Heart right ventricle (tissue), 16 donors: ENCODE data around the gene TTC36. TPM values are rescaled to one million over a fixed set of nuclear protein-coding genes. Genes with fewer than 3 reads are reported as not detected.

ENCODE experiments used
- ATAC-seq, 8 donors: fragments of 200-7000 bp; cut with Tn5 transposase; one replicate each; pipeline ENCODE4 v1.9.1; 2020; ENCODE audit warnings: mild to moderate bottlenecking in 8 of 8, moderate library complexity in 8 of 8, moderate number of reproducible peaks in 1 of 8
- DNase-seq, 2 donors: peaks; one replicate each; pipeline ENCODE4 v3.0.0-alpha.2; 2020
- H3K27ac ChIP-seq, 10 donors: fragments of 200-600 bp; sonication (generic) in 2 of 10; one replicate each; pipeline versions ENCODE4 v1.5.0 to v1.8.0; 2020 to 2022; ENCODE audit warnings: mild to moderate bottlenecking in 3 of 10
- H3K27me3 ChIP-seq, 7 donors: fragments of 200-600 bp; one replicate each; pipeline ENCODE4 v1.8.0; 2021 to 2022; ENCODE audit warnings: mild to moderate bottlenecking in 2 of 7
- H3K36me3 ChIP-seq, 9 donors: fragments of 200-600 bp; sonication (generic) in 1 of 9; one replicate each; pipeline versions ENCODE4 v1.5.0 to v1.8.0; 2020 to 2022; ENCODE audit warnings: mild to moderate bottlenecking in 2 of 9
- H3K4me1 ChIP-seq, 9 donors: fragments of 200-600 bp; sonication (generic) in 1 of 9; one replicate each; pipeline versions ENCODE4 v1.5.0 to v1.8.0; 2020 to 2022; ENCODE audit warnings: mild to moderate bottlenecking in 4 of 9
- H3K4me3 ChIP-seq, 10 donors: fragments of 200-600 bp; sonication (generic) in 2 of 10; one replicate each; pipeline versions ENCODE4 v1.5.0 to v1.8.0; 2020 to 2022; ENCODE audit warnings: mild to moderate bottlenecking in 7 of 10, moderate library complexity in 2 of 10
- H3K9me3 ChIP-seq, 11 donors: fragments of 200-600 bp in 10 of 11; sonication (generic) in 2 of 11; one replicate each; pipeline versions ENCODE4 v1.5.0 to v1.8.0; 2013 to 2022; ENCODE audit warnings: mild to moderate bottlenecking in 2 of 11, control low read depth in 1 of 11, moderate library complexity in 1 of 11
- WGBS, 2 donors: extraction: QIAGEN DNeasy Blood & Tissue Kit; methylation state at CpG; one replicate each; pipeline ENCODE4 v1.1.7; 2013; ENCODE audit warnings: inconsistent platforms in 1 of 2; 5-methylcytosine and 5-hydroxymethylcytosine counted together
- intact Hi-C, 10 donors: fragments of 100-400 bp; cut with DNase I; formaldehyde crosslinking; loops; one replicate each; pipeline versions ENCODE4 v1.11.1 to v1.14.2; 2022
- polyA plus RNA-seq, 2 donors: library from polyadenylated mRNA; stranded (reverse); fragments of 200-250 nt; gene quantifications; one replicate each; pipeline ENCODE4 v1.2.3, GENCODE V29; 2013
- total RNA-seq, 10 donors: library from RNA; stranded (reverse); fragmentation: NEBNext Ultra II Directional in 3 of 10; extraction: Animal tissue kit (Norgen Biotek cat#: 25700) in 3 of 10; gene quantifications; one replicate each; pipeline versions ENCODE4 v1.2.1 to v1.2.4, GENCODE V29; 2021 to 2023
- TF ChIP-seq, protein P1 (sequence below), 9 donors: fragments of 200-600 bp; sonication (generic) in 2 of 9; IDR thresholded peaks; one replicate each; pipeline versions ENCODE4 v1.5.0 to v1.8.0; 2021 to 2022; ENCODE audit warnings: antibody characterized with exemption in 9 of 9, mild to moderate bottlenecking in 5 of 9, moderate library complexity in 1 of 9
- donor health status: Arrhythmogenic right ventricular cardiomyopathy.
- donor health status: ischemic (EF 13 %, LVEDD 7.1; RV severe dilation, severe dysfunction).
- donor health status: healthy with polysubstance abuse.
- donor health status: DM: no; HTN: yes; CAD: no.
- donor health status: DM: no; HTN: no; CAD: no.
- donor health status: ischemic (EF 25% LVEDD 6.9; RV normal size, moderate dysfunction).
- donor health status: ischemic (EF 25% LVEDD 5.7; RV mildly dilated, moderate dysfunction).
- donor health status: healthy.
- donor health status: DM: yes; HTN: yes; CAD: no.
- donor health status: Ischemic cardiomyopathy.
- donor health status: ischemic (EF 35%, LVEDD 5.7; RV mildly dilated, moderate dysfunction).
- donor health status: nonischemic (EF 11% LVEDD 7.7; RV severe dilation, severe dysfunction).
- donor health status: DM: yes; HTN: yes; CAD: no.
- donor health status: PGD.
- donor health status: ischemic (EF 29% LVEDD 5.4; RV normal size, mild dysfunction).
- donor health status: nonischemic (EF 23%, LVEDD 6.1; RV moderate dilation, normal function).

The TTC36 gene
- total and polyA plus RNA-seq, 12 donors: 0.16 to 1.8 (median 0.47) TPM; not detected in 4

DNA sequence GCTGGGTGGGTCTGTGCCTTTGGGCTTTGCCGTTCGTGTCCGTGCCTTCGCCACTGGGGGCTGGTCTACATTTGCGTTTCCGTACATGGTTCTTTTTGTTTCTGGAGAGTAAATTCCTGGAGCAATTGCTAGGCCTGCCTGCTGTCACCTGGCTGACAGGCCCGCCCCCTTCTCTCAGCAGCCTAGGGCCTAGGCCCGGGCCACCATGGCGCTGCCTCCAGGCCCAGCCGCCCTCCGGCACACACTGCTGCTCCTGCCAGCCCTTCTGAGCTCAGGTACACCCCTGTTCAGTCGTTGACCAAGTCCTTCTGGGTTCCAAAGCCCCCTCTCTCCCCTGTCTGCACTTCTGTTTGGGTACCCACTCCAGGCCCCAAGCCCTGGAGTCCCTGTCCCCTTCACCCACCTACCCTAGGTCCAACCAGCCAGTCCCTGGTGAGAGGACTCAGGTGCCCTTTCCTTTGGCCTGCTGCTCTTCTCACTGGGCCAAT is 4.4 kb downstream of the TTC36 start:
- peak overlapping the region in 9 of 10 donors; percentile 71 to 89 (median 81) for H3K4me3 ChIP-seq
- TF ChIP-seq, protein P1, sequence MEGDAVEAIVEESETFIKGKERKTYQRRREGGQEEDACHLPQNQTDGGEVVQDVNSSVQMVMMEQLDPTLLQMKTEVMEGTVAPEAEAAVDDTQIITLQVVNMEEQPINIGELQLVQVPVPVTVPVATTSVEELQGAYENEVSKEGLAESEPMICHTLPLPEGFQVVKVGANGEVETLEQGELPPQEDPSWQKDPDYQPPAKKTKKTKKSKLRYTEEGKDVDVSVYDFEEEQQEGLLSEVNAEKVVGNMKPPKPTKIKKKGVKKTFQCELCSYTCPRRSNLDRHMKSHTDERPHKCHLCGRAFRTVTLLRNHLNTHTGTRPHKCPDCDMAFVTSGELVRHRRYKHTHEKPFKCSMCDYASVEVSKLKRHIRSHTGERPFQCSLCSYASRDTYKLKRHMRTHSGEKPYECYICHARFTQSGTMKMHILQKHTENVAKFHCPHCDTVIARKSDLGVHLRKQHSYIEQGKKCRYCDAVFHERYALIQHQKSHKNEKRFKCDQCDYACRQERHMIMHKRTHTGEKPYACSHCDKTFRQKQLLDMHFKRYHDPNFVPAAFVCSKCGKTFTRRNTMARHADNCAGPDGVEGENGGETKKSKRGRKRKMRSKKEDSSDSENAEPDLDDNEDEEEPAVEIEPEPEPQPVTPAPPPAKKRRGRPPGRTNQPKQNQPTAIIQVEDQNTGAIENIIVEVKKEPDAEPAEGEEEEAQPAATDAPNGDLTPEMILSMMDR (IDR thresholded peaks at IDR 0.05): no peak
- H3K4me1 ChIP-seq: peaks cover 4 to 25% (median 17%) of the 10 kb centered on the region in 9 donors
- peak overlapping the region in 5 of 10 donors; percentile 70 to 72 (median 70) for H3K27ac ChIP-seq
- 26 to 36% methylated on average over 12 of the region's 12 CpGs for WGBS, 2 donors
- H3K36me3 ChIP-seq: peaks cover 0 to 10% (median 0%) of the 10 kb centered on the region in 9 donors
- H3K9me3 ChIP-seq: no peaks in the 10 kb centered on the region
- ATAC-seq (peak in 3 of 8 donors; percentile 15 to 27 (median 27)), DNase-seq (no peak)
- peaks cover 0 to 14% (median 0%) of the 10 kb centered on the region in 7 donors for H3K27me3 ChIP-seq
- intact Hi-C loops: loop anchor here in 1 of 10 donors (5.0 kb wide), 1 partner anchor 36 kb away; the partner anchor contains the start of gene IFT46

DNA sequence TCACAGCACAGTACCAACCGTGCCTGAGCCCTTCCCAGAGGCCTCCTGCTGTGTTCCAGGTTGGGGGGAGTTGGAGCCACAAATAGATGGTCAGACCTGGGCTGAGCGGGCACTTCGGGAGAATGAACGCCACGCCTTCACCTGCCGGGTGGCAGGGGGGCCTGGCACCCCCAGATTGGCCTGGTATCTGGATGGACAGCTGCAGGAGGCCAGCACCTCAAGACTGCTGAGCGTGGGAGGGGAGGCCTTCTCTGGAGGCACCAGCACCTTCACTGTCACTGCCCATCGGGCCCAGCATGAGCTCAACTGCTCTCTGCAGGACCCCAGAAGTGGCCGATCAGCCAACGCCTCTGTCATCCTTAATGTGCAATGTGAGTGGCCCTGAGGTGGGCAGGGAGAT is 4.8 kb downstream of the TTC36 start:
- TF ChIP-seq, protein P1 (IDR thresholded peaks at IDR 0.05): no peak
- Histone ChIP-seq H3K4me1 (peaks cover 4 to 25% (median 17%) of the 10 kb centered on the region in 9 donors), H3K27ac (peak overlapping the region in 1 of 10 donors; percentile 72), H3K9me3 (no peaks in the 10 kb centered on the region), H3K36me3 (peaks cover 0 to 10% (median 0%) of the 10 kb centered on the region in 9 donors), H3K27me3 (peaks cover 0 to 14% (median 0%) of the 10 kb centered on the region in 7 donors), H3K4me3 (no peak overlapping the region)
- DNase-seq (no peak), ATAC-seq (no peak)
- intact Hi-C loops: loop anchor here in 1 of 10 donors (5.0 kb wide), 1 partner anchor 35 kb away; the partner anchor contains the start of gene IFT46
- WGBS, 2 donors: 88 to 89% methylated on average over 10 of the region's 10 CpGs

DNA sequence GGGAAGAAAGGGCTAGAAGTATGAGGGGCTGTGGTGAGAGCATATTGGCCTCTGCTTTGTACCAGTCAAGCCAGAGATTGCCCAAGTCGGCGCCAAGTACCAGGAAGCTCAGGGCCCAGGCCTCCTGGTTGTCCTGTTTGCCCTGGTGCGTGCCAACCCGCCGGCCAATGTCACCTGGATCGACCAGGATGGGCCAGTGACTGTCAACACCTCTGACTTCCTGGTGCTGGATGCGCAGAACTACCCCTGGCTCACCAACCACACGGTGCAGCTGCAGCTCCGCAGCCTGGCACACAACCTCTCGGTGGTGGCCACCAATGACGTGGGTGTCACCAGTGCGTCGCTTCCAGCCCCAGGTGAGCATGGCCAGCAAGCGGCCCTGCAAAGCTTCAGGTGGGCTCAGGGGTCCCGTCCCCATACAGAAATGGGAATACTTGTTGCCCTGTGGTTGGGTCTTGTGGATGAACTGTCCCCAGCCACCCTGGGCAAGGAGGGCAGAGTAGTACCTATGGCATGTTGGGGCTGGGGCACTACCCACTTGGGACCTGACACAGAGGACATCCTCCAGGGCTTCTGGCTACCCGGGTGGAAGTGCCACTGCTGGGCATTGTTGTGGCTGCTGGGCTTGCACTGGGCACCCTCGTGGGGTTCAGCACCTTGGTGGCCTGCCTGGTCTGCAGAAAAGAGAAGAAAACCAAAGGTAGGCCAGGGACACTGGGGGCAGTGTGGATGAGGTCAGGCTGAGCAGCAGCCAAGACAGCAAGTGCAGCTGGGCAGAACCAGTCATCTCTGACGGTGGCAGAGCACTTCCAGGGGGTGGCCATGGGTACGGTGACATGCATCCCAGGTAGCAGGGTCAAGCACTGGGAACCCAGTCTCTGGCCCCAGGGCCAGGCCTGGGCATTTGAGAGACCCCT is 5.8 kb downstream of the TTC36 start:
- TF ChIP-seq, protein P1 (IDR thresholded peaks at IDR 0.05): no peak
- Histone ChIP-seq H3K4me3 (no peak overlapping the region), H3K27me3 (peaks cover 0 to 14% (median 0%) of the 10 kb centered on the region in 7 donors), H3K9me3 (no peaks in the 10 kb centered on the region), H3K4me1 (peaks cover 4 to 25% (median 17%) of the 10 kb centered on the region in 9 donors), H3K36me3 (peaks cover 0 to 10% (median 0%) of the 10 kb centered on the region in 9 donors), H3K27ac (no peak overlapping the region)
- DNase-seq: no peak
- intact Hi-C loops: loop anchor here in 1 of 10 donors (5.0 kb wide), 1 partner anchor 34 kb away; the partner anchor contains the start of gene IFT46
- 92 to 95% methylated on average over 19 of the region's 19 CpGs for WGBS, 2 donors
- no peak for ATAC-seq
